Left ventricle myocardium superior (tissue), 1 donor: ENCODE data around the gene SLC26A8. TPM values are rescaled to one million over a fixed set of nuclear protein-coding genes. Genes with fewer than 3 reads are reported as not detected.
"Not testable (repeated sequence)": the region's sequence is repeated elsewhere in the genome, so short reads cannot be mapped to it uniquely, and the experiment has no call there.

ENCODE experiments used
- ATAC-seq: fragments of 200-7000 bp; cut with Tn5 transposase; one replicate; pipeline ENCODE4 v1.9.1; 2020; ENCODE audit warnings: mild to moderate bottlenecking, moderate library complexity
- DNase-seq: peaks from one replicate; pipeline ENCODE4 v3.0.0-alpha.2; 2020
- intact Hi-C: fragments of 100-400 bp; cut with micrococcal nuclease; formaldehyde crosslinking; loops from one replicate; pipeline ENCODE4 v1.11.0; 2022
- total RNA-seq: library from RNA; stranded (reverse); fragmentation: NEBNext Ultra II Directional; extraction: Animal tissue kit (Norgen Biotek cat#: 25700); gene quantifications from one replicate; pipeline ENCODE4 v1.2.1, GENCODE V29; 2021
- donor health status: DM: no; HTN: yes; CAD: no; lungs with severe emphysema.

Gene SLC26A8
- total RNA-seq, 1 donor from 2014 or later, result not detected

- DNase-seq, result no peak
- no peak for ATAC-seq
- intact Hi-C loops, result no loop called here
Measured at GRCh38 chr6:35925961-35926360, 98.5 kb downstream of the SLC26A8 start.

GRCh38 chr6:35924146-35924545 lies 100.3 kb downstream of the SLC26A8 start:
- DNase-seq, result no peak
- intact Hi-C loops, result no loop called here
- no peak for ATAC-seq

DNA sequence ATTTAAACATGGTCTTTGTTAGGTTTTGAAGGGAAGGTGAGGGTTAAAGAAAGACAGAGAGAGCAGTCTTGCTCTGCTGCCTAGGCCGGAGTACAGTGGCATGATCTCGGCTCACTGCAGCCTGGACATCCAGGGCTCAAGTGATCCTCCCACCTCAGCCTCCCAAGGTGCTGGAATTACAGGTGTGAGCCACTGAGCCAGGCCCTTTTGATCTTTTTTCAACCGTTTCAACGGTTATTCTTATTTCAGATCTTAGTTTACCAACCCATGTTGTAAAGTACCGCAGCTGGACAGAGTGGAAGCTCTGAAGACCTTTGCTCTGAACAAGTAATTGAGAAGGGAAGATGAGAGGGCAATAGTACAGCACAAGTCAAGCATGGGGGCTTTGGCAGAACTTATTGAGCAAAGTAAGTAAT lies 102.3 kb downstream of the SLC26A8 start:
- intact Hi-C loops, result no loop called here
- ATAC-seq, result no peak

GRCh38 chr6:35920793-35921732 lies 103.4 kb downstream of the SLC26A8 start, which contains the start of gene SRPK1:
SRPK1 (minus strand) TSS chr6:35921098; CDS start chr6:35921056, 42 bp downstream.
- DNase-seq (peak; percentile 94), ATAC-seq (peak; percentile 98)
- intact Hi-C loops, result no loop called here

More for the DNA sequence above, 102.3 kb downstream of the SLC26A8 start:
- no peak for DNase-seq

GRCh38 chr6:35919827-35920751 lies 104.4 kb downstream of the SLC26A8 start:
- intact Hi-C loops, result no loop called here
- DNase-seq, result peak; percentile 35
- peak; percentile 34 for ATAC-seq

DNA sequence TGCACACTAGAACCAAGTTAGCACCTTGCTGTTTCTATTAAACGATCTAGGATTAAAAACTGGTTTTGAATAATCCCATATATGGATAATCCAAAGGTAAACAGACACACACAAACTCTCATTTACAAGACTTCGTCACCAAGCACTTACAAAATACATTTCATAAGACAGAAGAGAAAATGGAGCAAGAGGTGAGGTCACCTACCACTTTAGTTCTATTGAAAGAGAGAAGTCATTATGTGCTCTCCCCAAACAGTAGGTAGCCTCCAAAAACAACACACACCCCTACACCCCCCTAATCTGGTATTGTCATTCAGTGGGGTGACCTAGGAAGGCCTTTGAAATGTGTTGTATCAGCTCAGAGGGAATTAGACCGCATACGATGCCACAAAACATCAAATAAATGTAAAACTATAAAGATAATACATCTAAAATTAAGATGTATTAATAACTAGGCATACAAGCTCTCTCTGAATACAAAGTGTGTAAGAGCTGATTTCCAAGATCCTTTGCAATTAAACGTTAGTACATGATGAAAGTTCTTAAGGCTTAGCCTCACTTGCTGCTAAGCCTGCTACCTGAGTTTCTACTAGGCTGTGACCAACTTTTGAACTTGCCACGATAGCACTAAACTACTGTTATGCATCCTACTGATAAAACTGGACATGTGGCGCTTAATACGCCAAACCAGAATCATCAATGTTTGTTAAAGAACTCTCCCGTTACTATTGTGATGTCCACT lies 105.2 kb downstream of the SLC26A8 start:
- ATAC-seq, result no peak
- no peak for DNase-seq
- intact Hi-C loops, result no loop called here

DNA sequence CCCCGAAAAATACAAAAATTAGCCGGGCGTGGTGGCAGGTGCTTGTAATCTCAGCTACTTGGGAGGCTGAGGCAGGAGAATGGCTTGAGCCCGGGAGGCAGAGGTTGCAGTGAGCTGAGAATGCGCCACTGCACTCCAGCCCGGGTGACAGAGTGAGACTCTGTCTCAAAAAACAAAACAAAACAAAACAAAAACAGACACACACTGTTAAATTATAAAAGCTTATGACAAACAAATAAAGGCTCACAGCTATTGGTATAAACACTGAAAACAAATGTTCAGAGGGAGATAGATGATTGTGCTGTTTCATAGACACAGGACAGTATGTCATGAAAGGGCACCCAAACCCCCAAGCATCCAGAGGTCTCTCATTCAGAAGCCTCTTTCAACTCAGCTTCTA lies 107.5 kb downstream of the SLC26A8 start:
- intact Hi-C loops, ATAC-seq, DNase-seq: not testable (repeated sequence)

- DNase-seq, result no peak
- intact Hi-C loops, result no loop called here
- ATAC-seq, result no peak
Measured at GRCh38 chr6:35916056-35916455, 108.4 kb downstream of the SLC26A8 start.

DNA sequence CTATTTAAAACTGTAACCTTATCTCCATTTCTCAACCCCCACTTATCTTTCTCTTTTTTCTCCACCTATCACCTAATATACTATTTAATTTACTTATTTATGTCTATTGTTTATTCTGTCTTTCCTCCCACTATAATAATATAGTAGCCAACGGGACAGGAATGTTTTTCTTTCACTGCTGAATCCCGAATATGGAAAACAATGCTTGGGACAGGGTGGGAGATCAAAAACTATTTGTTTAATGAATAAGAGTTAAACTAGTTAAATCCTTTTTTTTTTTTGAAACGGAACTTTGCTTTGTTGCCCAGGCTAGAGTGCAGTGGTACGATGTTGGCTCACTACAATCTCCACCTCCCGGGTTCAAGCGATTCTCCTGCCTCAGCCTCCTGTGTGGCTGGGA lies 109.9 kb downstream of the SLC26A8 start:
- ATAC-seq, result no peak
- intact Hi-C loops, result no loop called here
- no peak for DNase-seq

DNA sequence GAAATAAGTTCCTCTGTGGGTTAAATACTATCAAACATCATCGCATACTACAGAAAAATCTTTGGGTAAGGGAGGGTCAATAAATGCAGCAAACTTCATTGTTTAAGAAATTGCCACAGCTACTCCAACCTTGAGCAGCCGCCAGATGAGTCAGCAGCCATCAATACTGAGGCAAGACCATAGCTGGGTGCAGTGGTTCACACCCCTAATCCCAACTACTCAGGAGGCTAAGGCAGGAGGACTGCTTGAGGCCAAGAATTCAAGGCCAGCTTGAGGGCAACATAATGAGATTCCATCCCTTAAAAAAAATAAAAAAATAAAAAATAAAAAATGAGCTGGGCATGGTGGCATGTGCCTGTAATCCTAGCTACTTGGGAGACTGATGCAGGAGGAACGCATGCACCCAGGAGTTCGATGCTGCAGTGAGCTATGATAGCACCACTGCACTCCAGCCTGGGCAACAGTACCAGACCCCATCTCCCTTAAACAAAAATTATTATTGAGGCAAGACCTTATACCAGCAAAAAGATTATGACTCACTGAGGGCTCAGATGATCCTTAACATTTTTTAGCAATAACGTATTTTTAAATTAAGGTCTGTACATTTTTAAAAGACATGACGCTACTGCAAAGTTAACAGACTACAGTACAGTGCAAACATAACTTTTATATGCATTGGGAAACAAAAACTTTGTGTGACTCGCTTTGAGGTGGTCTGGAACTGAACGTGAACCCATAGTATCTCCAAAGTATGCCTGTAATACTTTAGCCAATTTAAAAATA lies 112.4 kb downstream of the SLC26A8 start:
- DNase-seq, result no peak
- no peak for ATAC-seq
- intact Hi-C loops, result no loop called here

DNA sequence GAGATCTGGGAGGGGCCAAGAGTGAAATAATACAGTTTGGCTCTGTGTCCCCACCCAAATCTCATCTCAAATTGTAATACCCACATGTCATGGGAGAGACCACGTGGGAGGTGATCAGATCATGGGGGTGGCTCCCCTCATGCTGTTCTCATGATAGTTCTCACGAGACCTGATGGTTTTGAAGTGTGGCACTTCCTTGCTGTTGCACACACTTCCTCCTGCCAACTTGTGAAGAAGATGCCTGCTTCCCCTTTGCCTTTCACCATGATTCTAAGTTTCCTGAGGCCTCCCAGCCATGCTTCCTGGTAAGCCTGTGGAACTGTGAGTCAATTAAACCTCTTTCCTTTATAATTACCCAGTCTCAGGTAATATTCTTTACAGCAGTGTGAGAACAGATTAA lies 114.9 kb downstream of the SLC26A8 start:
- intact Hi-C loops, result not testable (repeated sequence)

DNA sequence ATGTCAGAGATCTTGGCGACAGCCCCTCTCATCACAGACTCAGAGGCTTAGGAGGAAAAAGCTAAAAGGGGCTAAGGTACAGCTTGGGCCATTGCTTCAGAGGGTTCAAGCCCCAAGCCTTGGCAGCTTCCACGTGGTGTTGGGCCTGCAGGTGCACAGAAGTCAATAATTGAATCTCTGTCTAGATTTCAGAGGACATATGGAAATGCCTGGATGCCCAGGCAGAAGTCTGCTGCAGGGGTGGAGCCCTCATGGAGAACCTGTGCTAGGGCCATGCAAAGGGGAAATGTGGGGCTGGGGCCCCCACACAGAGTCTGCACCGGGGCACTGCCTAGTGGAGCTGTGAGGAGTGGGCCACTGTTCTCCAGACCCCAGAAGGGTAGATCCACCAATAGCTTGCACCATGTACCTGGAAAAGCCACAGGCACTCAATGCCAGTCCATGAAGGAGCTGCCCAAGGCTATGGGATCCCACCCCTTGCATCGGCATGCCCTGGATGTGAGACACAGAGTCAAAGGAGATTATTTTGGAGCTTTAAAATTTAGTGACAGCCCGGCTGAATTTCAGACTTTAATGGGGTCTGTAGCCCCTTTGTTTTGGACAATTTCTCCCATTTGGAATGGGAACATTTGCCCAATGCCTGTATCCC lies 115.6 kb downstream of the SLC26A8 start:
- intact Hi-C loops, ATAC-seq, DNase-seq: not testable (repeated sequence)

More for the DNA sequence above, 114.9 kb downstream of the SLC26A8 start:
- not testable (repeated sequence) for ATAC-seq, DNase-seq

GRCh38 chr6:35907750-35908149 lies 116.7 kb downstream of the SLC26A8 start:
- no peak for DNase-seq
- ATAC-seq, result no peak
- intact Hi-C loops, result no loop called here

GRCh38 chr6:35906499-35906846 lies 118.0 kb downstream of the SLC26A8 start:
- DNase-seq (no peak), ATAC-seq (no peak)
- intact Hi-C loops, result no loop called here

- DNase-seq, result no peak
- no peak for ATAC-seq
- intact Hi-C loops, result no loop called here
Measured at GRCh38 chr6:35905841-35906498, 118.5 kb downstream of the SLC26A8 start.

GRCh38 chr6:35905141-35905785 lies 119.2 kb downstream of the SLC26A8 start:
- ATAC-seq, result no peak
- intact Hi-C loops, result no loop called here
- DNase-seq, result no peak

DNA sequence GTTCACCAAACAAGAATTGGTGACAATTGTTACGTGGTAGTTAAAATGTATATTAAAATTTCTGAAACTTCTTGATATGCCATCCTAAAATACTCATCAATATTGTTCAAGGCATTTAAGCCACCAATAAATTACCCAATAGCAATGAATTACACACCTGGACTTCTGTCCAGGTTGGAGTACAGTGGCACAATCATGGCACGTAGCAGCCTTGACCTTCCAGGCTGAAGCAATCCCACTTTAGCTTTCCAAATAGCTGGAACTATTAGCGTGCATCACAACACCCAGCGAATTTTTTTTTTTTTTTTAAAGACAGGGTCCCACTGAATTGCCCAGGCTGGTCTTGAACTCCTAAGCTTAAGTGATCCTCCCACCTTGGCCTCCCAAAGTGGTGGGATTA lies 120.8 kb downstream of the SLC26A8 start:
- no peak for ATAC-seq
- intact Hi-C loops, result no loop called here
- DNase-seq, result no peak
